ENCODE results near the gene DYRK1B.
"Not testable (repeated sequence)": the region's sequence is repeated elsewhere in the genome, so short reads cannot be mapped to it uniquely, and the experiment has no call there.

The DYRK1B gene

GRCh38 chr19:39809368-39809767 is 24.6 kb downstream of the DYRK1B start:
- H3K4me3 ChIP-seq (replicated peaks; ENCODE audit: low read depth, low read length): no peak overlapping the region
- DNase-seq (ENCODE audit: low read depth): no peak
- TF ChIP-seq CTCF (IDR thresholded peaks at IDR 0.05; ENCODE audit: low read length, missing control alignments): no peak

DNA sequence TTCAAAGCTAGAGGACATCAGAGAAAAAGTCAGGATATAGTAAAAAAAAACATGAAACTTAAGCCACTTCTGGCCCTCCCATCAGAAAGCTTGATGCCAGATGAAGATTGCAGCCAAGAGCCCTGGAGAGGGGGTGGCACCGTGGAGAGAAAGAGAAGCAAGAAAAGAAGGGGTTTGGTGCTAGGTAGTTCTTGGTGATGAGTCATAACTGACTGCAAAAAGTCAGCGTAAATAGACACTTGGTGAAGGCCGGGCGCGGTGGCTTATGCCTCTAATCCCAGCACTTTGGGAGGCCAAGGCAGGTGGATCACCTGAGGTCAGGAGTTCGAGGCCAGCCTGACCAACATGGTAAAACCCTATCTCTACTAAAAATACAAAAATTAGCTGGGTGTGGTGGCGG is 25.3 kb downstream of the DYRK1B start:
- not testable (repeated sequence) for DNase-seq (ENCODE audit: low read depth); H3K4me3 ChIP-seq (replicated peaks; ENCODE audit: low read depth, low read length)

DNA sequence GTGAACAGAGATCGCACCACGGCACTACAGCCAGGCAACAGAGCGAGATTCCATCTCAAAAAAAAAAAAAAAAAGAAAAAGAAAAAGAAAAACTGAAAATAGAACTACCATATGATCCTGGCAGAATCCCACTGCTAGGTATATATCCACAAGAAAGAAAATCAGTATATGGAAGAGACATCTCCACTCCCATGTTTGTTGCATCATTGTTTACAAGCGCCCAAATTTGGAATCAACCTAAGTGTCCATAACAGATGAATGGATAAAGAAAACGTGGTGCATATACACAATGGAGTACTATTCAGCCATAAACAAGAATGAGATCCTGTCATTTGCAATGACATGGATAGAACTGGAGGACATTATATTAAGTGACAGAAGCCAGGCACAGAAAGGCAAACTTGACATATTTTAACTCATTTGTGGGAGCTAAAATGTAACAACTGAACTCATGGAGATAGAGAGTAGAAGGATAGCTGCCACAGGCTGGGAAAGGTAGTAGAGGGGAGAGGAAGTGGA is 26.1 kb downstream of the DYRK1B start:
- TF ChIP-seq CTCF (IDR thresholded peaks at IDR 0.05; ENCODE audit: low read length, missing control alignments): no peak
- no peak overlapping the region for H3K4me3 ChIP-seq (replicated peaks; ENCODE audit: low read depth, low read length)
- DNase-seq (ENCODE audit: low read depth): no peak

DNA sequence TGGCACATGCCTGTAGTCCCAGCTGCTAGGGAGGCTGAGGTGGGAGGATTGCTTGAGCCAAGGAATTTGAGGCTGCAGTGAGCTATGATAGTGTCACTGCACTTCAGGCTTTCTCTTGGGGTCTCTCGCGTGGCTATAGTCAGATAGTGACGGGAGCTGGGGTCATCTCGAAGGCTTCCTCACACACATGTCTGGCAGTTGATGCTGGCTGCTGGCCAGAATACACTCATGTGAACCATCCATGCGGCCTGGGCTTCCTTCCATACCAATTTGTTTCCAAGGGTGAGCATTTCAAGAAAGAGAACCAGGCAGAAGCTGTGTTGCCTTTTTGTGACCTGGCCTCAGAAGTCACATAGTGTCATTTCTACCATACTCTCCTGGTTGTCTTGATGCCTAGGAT is 28.9 kb downstream of the DYRK1B start:
- no peak for TF ChIP-seq CTCF (IDR thresholded peaks at IDR 0.05; ENCODE audit: low read length, missing control alignments)
- no peak for DNase-seq (ENCODE audit: low read depth)
- H3K4me3 ChIP-seq (replicated peaks; ENCODE audit: low read depth, low read length): no peak overlapping the region

GRCh38 chr19:39802958-39803357 is 31.0 kb downstream of the DYRK1B start:
- DNase-seq (ENCODE audit: low read depth): no peak
- no peak overlapping the region for H3K4me3 ChIP-seq (replicated peaks; ENCODE audit: low read depth, low read length)
- TF ChIP-seq CTCF (IDR thresholded peaks at IDR 0.05; ENCODE audit: low read length, missing control alignments): no peak

- TF ChIP-seq CTCF (IDR thresholded peaks at IDR 0.05; ENCODE audit: low read length, missing control alignments): no peak
- no peak overlapping the region for H3K4me3 ChIP-seq (replicated peaks; ENCODE audit: low read depth, low read length)
- DNase-seq (ENCODE audit: low read depth): no peak
These were observed 36.9 kb downstream of the DYRK1B start for GRCh38 chr19:39797083-39797482.

DNA sequence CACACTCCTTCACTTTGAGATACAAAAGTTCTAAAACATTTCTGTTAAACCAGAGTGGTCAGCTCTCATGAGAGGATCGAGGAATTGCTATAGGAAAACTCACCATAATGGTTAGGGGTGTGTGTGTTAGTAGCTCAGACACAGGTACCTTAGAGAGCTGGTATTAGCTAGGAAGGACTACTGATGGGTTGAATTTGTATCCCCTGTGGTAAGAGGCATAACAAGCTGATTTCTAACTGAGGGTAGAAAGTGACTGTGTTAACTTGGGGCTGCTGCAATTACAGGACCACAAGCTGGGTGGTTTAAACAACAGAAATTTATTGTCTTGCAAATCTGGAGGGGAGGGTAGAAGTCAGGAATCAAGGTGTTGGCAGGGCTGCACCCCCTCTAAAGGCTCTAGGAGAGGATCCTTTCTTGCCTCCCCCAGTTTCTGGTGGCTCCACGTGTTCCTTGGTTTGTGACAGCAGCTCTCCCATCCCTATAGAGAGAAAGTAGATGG is 37.9 kb downstream of the DYRK1B start:
- DNase-seq (ENCODE audit: low read depth): no peak
- no peak for TF ChIP-seq CTCF (IDR thresholded peaks at IDR 0.05; ENCODE audit: low read length, missing control alignments)

More for the DNA sequence above, 37.9 kb downstream of the DYRK1B start:
- no peak overlapping the region for H3K4me3 ChIP-seq (replicated peaks; ENCODE audit: low read depth, low read length)

Measured in fibroblast of pulmonary artery (primary cell).